SK-N-SH treated with all-trans-retinoic acid at 6 μM for 48 hours (cell line): ENCODE data around the gene ARID4B.

Experiments used
- ATAC-seq: fragments of 200-7000 bp; cut with Tn5 transposase; 3 replicates; pipeline ENCODE4 v1.9.1; 2020; ENCODE audit warnings: mild to moderate bottlenecking, moderate library complexity
- ARNTL ChIP-seq: fragments of 450-650 bp; formaldehyde crosslinking; IDR thresholded peaks from 2 replicates; pipeline ENCODE4 v1.5.0; 2020; ENCODE audit warnings: low read depth, mild to moderate bottlenecking, moderate library complexity, borderline replicate concordance
- BACH2 ChIP-seq: fragments of 250-450 bp; sonication (Bioruptor Pico); IDR thresholded peaks from 2 replicates; pipeline ENCODE4 v1.9.0; 2021; ENCODE audit warnings: mild to moderate bottlenecking, borderline replicate concordance
- CSDC2 ChIP-seq: fragments of 250-450 bp; sonication (Bioruptor Pico); IDR thresholded peaks from 2 replicates; pipeline ENCODE4 v1.5.0; 2020; ENCODE audit warnings: mild to moderate bottlenecking, moderate library complexity
- ESRRG ChIP-seq: fragments of 250-450 bp; sonication (Bioruptor Pico); IDR thresholded peaks from 2 replicates; pipeline ENCODE4 v1.6.1; 2021; ENCODE audit warnings: mild to moderate bottlenecking
- GLIS3 ChIP-seq: fragments of 250-450 bp; sonication (Bioruptor Pico); IDR thresholded peaks from 2 replicates; pipeline ENCODE4 v1.5.0; 2020; ENCODE audit warnings: mild to moderate bottlenecking, moderate library complexity
- ISL1 ChIP-seq: fragments of 250-450 bp; sonication (Bioruptor Pico); IDR thresholded peaks from 2 replicates; pipeline ENCODE4 v2.1.2; 2022; ENCODE audit warnings: mild to moderate bottlenecking, moderate library complexity
- OSR1 ChIP-seq: fragments of 250-450 bp; sonication (Bioruptor Pico); IDR thresholded peaks from 2 replicates; pipeline ENCODE4 v1.8.0; 2022; ENCODE audit warnings: moderate library complexity, mild to moderate bottlenecking, inconsistent platforms
- PPARA ChIP-seq: fragments of 250-450 bp; sonication (Bioruptor Pico); IDR thresholded peaks from 2 replicates; pipeline ENCODE4 v1.5.0; 2020; ENCODE audit warnings: mild to moderate bottlenecking, borderline replicate concordance
- RARB ChIP-seq: fragments of 250-450 bp; sonication (Bioruptor Pico); IDR thresholded peaks from 2 replicates; pipeline ENCODE4 v1.8.0; 2021; ENCODE audit warnings: mild to moderate bottlenecking, moderate library complexity
- SNAI2 ChIP-seq: fragments of 250-450 bp; sonication (Bioruptor Pico); IDR thresholded peaks from 2 replicates; pipeline ENCODE4 v1.5.0; 2020; ENCODE audit warnings: mild to moderate bottlenecking, moderate library complexity
- TCF4 ChIP-seq: fragments of 250-450 bp; sonication (Bioruptor Pico); IDR thresholded peaks from 2 replicates; pipeline ENCODE4 v1.8.0; 2021; ENCODE audit warnings: mild to moderate bottlenecking, moderate library complexity, borderline replicate concordance
- ZC3H10 ChIP-seq: fragments of 250-450 bp; sonication (Bioruptor Pico); IDR thresholded peaks from 2 replicates; pipeline ENCODE4 v1.5.1; 2021; ENCODE audit warnings: mild to moderate bottlenecking, moderate library complexity
- ZFP3 ChIP-seq: fragments of 250-450 bp; sonication (Bioruptor Pico); IDR thresholded peaks from 2 replicates; pipeline ENCODE4 v1.5.0; 2020; ENCODE audit warnings: mild to moderate bottlenecking, moderate library complexity
- ZFP30 ChIP-seq: fragments of 450-650 bp; formaldehyde crosslinking; IDR thresholded peaks from 2 replicates; pipeline ENCODE4 v1.5.0; 2022; ENCODE audit warnings: mild to moderate bottlenecking, moderate library complexity
- ZNF565 ChIP-seq: fragments of 450-650 bp; formaldehyde crosslinking; conservative IDR thresholded peaks from 2 replicates; pipeline ENCODE4 v1.5.0; 2020; ENCODE audit warnings: low read depth, mild to moderate bottlenecking, moderate library complexity
- ZNF70 ChIP-seq: fragments of 450-650 bp; formaldehyde crosslinking; IDR thresholded peaks from 2 replicates; pipeline ENCODE4 v1.5.0; 2020; ENCODE audit warnings: mild to moderate bottlenecking, moderate library complexity
- ZNF8 ChIP-seq: fragments of 450-650 bp; formaldehyde crosslinking; IDR thresholded peaks from 2 replicates; pipeline ENCODE4 v1.5.0; 2020; ENCODE audit warnings: mild to moderate bottlenecking, moderate library complexity
- TF ChIP-seq, protein P1 (sequence below): fragments of 250-450 bp; sonication (Bioruptor Pico); IDR thresholded peaks from 2 replicates; pipeline ENCODE4 v1.5.0; 2020; ENCODE audit warnings: mild to moderate bottlenecking, moderate library complexity
- TF ChIP-seq, protein P2 (sequence below): fragments of 250-450 bp; sonication (Bioruptor Pico); IDR thresholded peaks from 2 replicates; pipeline ENCODE4 v1.8.0; 2021; ENCODE audit warnings: low read depth, mild to moderate bottlenecking, moderate library complexity, borderline replicate concordance
- TF ChIP-seq, protein P3 (sequence below): fragments of 250-450 bp; sonication (Bioruptor Pico); IDR thresholded peaks from 2 replicates; pipeline ENCODE4 v1.8.0; 2020; ENCODE audit warnings: mild to moderate bottlenecking, moderate library complexity, borderline replicate concordance
- TF ChIP-seq, protein P4 (sequence below): fragments of 250-450 bp; sonication (Bioruptor Pico); IDR thresholded peaks from 2 replicates; pipeline ENCODE4 v1.5.1; 2020; ENCODE audit warnings: low read depth, mild to moderate bottlenecking, moderate library complexity
- TF ChIP-seq, protein P5 (sequence below): fragments of 250-450 bp; sonication (Bioruptor Pico); IDR thresholded peaks from 2 replicates; pipeline ENCODE4 v1.5.1; 2021; ENCODE audit warnings: mild to moderate bottlenecking, moderate library complexity

ARID4B gene

DNA sequence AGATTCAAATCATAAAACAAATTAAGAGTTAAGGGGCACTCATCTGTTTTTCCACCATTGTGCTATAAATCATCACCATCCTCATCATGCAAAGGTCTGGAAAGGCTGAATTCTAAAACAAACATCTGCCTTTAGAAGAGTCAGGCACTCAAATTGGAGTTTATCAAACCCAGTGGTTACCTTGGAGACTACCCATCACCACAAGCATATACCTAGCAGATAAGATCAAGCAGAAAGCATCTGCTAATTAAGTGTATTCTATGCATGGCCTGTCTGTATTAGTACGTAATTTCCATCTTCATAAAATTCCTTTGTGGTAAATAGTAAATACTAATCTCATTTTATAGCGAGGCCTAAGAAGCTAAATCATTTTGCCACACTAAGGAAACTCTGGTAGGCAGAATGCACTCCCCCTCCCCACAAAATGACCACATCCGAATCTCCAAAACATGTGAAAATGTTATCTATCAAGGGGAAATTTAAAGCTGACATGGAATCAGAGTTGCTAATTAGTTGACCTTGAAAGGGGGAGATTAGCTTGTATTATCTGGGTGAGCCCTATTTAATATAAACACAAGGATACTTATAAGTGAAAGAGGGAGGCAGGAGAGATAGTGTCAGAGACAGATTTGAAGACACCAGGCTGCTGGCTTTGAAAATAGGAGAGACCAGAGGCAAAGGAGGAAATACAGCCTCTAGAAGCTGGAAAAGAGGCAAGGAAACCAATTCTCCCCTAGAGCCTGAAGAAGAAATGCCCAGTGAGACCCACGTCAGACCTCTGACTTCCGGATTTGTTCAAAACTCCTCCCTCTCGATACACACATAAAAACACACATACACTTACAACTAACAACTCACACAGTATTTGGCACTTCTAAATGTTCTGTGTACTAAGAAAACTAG is 23.2 kb downstream of the ARID4B start (continued):
- TF ChIP-seq, protein P1, sequence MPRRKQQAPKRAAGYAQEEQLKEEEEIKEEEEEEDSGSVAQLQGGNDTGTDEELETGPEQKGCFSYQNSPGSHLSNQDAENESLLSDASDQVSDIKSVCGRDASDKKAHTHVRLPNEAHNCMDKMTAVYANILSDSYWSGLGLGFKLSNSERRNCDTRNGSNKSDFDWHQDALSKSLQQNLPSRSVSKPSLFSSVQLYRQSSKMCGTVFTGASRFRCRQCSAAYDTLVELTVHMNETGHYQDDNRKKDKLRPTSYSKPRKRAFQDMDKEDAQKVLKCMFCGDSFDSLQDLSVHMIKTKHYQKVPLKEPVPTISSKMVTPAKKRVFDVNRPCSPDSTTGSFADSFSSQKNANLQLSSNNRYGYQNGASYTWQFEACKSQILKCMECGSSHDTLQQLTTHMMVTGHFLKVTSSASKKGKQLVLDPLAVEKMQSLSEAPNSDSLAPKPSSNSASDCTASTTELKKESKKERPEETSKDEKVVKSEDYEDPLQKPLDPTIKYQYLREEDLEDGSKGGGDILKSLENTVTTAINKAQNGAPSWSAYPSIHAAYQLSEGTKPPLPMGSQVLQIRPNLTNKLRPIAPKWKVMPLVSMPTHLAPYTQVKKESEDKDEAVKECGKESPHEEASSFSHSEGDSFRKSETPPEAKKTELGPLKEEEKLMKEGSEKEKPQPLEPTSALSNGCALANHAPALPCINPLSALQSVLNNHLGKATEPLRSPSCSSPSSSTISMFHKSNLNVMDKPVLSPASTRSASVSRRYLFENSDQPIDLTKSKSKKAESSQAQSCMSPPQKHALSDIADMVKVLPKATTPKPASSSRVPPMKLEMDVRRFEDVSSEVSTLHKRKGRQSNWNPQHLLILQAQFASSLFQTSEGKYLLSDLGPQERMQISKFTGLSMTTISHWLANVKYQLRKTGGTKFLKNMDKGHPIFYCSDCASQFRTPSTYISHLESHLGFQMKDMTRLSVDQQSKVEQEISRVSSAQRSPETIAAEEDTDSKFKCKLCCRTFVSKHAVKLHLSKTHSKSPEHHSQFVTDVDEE: no peak; the same call in 1 of the 2 replicates
- no peak for TF ChIP-seq RARB (CRISPR knock-in tag)
- TF ChIP-seq ZNF70: no peak
- no peak for TF ChIP-seq SNAI2 (CRISPR knock-in tag)
- no peak for TF ChIP-seq ZFP3 (CRISPR knock-in tag)

DNA sequence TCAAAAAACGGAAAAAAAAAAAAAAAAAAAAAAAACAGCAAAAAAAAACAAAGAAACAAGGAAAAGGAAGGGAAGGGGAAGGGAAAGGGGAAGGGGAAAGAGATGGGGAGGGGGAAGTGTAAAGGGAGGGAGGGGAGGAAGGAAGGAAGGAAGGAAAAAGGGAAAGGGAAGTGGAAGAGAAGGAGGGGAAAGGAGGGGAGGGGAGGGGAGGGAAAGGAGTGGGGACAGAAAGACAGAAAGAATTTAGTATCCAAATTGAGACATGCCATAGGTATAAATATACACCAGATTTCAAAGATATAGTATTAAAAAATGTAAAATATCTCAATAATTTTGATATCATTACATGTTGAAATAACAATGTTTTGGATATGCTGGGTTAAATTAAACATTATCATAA is 25.8 kb downstream of the ARID4B start:
- no peak for ATAC-seq
- no peak for TF ChIP-seq TCF4 (CRISPR knock-in tag)

DNA sequence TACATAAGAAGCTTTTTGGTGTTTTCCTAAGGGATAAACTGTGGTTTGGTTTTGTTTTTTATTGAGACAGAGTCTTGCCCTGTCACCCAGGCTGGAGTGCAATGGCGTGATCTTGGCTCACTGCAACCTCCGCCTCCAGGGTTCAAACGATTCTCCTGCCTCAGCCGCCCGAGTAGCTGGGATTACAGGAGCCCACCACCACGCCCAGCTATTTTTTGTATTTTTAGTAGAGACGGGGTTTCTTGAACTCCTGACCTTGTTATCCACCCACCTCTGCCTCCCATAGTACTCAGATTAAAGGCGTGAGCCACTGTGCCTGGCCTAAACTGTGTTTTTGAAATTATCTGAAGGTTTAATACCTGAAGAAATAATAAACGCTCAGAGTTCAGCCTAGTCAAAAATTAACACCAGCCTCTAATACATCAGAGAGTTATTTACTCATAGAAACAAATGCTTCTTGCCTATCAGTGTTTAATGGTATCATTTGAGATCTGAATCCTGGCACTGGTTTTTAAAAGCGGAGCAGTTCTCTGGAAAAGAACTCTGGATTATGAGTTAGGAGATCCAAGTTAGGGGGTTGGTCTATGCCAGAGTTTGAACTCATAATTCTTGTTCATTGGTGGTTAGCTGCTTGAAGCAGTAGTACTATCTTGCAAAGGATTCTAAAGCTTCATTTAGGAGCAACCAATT is 28.7 kb downstream of the ARID4B start:
- TF ChIP-seq PPARA (no peak), ZC3H10 (CRISPR knock-in tag) (no peak), ISL1 (CRISPR knock-in tag) (no peak), ZNF565 (CRISPR knock-in tag) (no peak), GLIS3 (CRISPR knock-in tag) (no peak), ARNTL (no peak), ZNF8 (CRISPR knock-in tag) (no peak), ZFP30 (no peak), RARB (CRISPR knock-in tag) (no peak), CSDC2 (no peak), TCF4 (CRISPR knock-in tag) (no peak), ESRRG (CRISPR knock-in tag) (no peak), ZFP3 (CRISPR knock-in tag) (no peak), SNAI2 (CRISPR knock-in tag) (no peak)
- TF ChIP-seq, protein P2, sequence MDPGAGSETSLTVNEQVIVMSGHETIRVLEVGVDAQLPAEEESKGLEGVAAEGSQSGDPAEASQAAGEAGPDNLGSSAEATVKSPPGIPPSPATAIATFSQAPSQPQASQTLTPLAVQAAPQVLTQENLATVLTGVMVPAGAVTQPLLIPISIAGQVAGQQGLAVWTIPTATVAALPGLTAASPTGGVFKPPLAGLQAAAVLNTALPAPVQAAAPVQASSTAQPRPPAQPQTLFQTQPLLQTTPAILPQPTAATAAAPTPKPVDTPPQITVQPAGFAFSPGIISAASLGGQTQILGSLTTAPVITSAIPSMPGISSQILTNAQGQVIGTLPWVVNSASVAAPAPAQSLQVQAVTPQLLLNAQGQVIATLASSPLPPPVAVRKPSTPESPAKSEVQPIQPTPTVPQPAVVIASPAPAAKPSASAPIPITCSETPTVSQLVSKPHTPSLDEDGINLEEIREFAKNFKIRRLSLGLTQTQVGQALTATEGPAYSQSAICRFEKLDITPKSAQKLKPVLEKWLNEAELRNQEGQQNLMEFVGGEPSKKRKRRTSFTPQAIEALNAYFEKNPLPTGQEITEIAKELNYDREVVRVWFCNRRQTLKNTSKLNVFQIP: no peak
- ATAC-seq: no peak

DNA sequence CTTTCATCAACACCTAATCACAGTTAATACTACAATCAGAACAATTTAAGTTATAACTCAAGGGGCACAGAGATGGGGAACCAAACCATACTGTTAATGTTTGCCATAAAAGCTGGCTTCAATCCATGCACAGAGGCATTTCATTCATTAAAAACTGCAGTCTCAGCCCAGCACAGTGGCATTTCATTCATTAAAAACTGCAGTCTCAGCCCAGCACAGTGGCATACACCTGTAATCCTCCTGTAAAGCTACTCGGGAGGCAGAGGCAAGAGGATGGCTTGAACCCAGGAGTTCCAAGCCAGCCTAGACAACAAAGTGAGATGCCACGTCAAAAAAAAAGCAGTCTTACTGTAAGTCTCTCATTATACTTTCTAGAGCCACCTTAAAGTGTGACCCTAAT is 29.2 kb downstream of the ARID4B start:
- no peak for ATAC-seq
- TF ChIP-seq RARB (CRISPR knock-in tag): no peak
- no peak for TF ChIP-seq GLIS3 (CRISPR knock-in tag)
- no peak for TF ChIP-seq ZNF70
- TF ChIP-seq, protein P3, sequence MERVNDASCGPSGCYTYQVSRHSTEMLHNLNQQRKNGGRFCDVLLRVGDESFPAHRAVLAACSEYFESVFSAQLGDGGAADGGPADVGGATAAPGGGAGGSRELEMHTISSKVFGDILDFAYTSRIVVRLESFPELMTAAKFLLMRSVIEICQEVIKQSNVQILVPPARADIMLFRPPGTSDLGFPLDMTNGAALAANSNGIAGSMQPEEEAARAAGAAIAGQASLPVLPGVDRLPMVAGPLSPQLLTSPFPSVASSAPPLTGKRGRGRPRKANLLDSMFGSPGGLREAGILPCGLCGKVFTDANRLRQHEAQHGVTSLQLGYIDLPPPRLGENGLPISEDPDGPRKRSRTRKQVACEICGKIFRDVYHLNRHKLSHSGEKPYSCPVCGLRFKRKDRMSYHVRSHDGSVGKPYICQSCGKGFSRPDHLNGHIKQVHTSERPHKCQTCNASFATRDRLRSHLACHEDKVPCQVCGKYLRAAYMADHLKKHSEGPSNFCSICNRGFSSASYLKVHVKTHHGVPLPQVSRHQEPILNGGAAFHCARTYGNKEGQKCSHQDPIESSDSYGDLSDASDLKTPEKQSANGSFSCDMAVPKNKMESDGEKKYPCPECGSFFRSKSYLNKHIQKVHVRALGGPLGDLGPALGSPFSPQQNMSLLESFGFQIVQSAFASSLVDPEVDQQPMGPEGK (CRISPR knock-in tag): no peak
- no peak for TF ChIP-seq ZNF8 (CRISPR knock-in tag)
- no peak for TF ChIP-seq ZFP3 (CRISPR knock-in tag)
- no peak for TF ChIP-seq TCF4 (CRISPR knock-in tag)
- TF ChIP-seq BACH2 (CRISPR knock-in tag): no peak
- no peak for TF ChIP-seq ZNF565 (CRISPR knock-in tag)
- TF ChIP-seq, protein P4, sequence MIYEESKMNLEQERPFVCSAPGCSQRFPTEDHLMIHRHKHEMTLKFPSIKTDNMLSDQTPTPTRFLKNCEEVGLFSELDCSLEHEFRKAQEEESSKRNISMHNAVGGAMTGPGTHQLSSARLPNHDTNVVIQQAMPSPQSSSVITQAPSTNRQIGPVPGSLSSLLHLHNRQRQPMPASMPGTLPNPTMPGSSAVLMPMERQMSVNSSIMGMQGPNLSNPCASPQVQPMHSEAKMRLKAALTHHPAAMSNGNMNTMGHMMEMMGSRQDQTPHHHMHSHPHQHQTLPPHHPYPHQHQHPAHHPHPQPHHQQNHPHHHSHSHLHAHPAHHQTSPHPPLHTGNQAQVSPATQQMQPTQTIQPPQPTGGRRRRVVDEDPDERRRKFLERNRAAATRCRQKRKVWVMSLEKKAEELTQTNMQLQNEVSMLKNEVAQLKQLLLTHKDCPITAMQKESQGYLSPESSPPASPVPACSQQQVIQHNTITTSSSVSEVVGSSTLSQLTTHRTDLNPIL: no peak
- no peak for TF ChIP-seq ZC3H10 (CRISPR knock-in tag)
- no peak for TF ChIP-seq ARNTL
- TF ChIP-seq, protein P1: no peak
- TF ChIP-seq, protein P5, sequence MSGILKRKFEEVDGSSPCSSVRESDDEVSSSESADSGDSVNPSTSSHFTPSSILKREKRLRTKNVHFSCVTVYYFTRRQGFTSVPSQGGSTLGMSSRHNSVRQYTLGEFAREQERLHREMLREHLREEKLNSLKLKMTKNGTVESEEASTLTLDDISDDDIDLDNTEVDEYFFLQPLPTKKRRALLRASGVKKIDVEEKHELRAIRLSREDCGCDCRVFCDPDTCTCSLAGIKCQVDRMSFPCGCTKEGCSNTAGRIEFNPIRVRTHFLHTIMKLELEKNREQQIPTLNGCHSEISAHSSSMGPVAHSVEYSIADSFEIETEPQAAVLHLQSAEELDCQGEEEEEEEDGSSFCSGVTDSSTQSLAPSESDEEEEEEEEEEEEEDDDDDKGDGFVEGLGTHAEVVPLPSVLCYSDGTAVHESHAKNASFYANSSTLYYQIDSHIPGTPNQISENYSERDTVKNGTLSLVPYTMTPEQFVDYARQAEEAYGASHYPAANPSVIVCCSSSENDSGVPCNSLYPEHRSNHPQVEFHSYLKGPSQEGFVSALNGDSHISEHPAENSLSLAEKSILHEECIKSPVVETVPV: no peak
- TF ChIP-seq ESRRG (CRISPR knock-in tag): no peak
- TF ChIP-seq PPARA: no peak
- no peak for TF ChIP-seq OSR1 (CRISPR knock-in tag)
- no peak for TF ChIP-seq SNAI2 (CRISPR knock-in tag)
- TF ChIP-seq ISL1 (CRISPR knock-in tag): no peak
